OCI-LY3 (cell line): Measurements from ENCODE around the gene MAD2L1BP.

Source experiments
- H2AFZ ChIP-seq: fragments of 200-600, 300-600 bp; shearing (Covaris generic); 2 replicates; pipeline ENCODE4 v1.6.0; 2014; ENCODE audit warnings: antibody characterized with exemption, low read depth, low read length
- H3K27ac ChIP-seq: fragments of 200-600, 300-600 bp; sonication (generic); 2 replicates; pipeline ENCODE4 v1.5.1; 2014; ENCODE audit warnings: mild to moderate bottlenecking, low read length, moderate library complexity, mixed read lengths
- H3K27me3 ChIP-seq: fragments of 200-600, 300-600 bp; sonication (generic); 2 replicates; pipeline ENCODE4 v1.6.1; 2014; ENCODE audit warnings: low read depth, low read length, mixed read lengths
- H3K36me3 ChIP-seq: fragments of 200-600, 300-600 bp; sonication (generic); replicated peaks from 2 replicates; pipeline ENCODE3; 2014; ENCODE audit warnings: low read depth, low read length, mixed read lengths
- H3K4me1 ChIP-seq: fragments of 300-600, 200-600 bp; sonication (generic); 2 replicates; pipeline ENCODE4 v1.6.1; 2014; ENCODE audit warnings: low read length, mixed read lengths
- H3K4me2 ChIP-seq: fragments of 200-600, 300-600 bp; sonication (generic); 2 replicates; pipeline ENCODE4 v1.6.1; 2014; ENCODE audit warnings: low read length, mixed read lengths
- H3K4me3 ChIP-seq: fragments of 300-600, 200-600 bp; sonication (generic); 2 replicates; pipeline ENCODE4 v1.5.1; 2014; ENCODE audit warnings: antibody characterized with exemption, mild to moderate bottlenecking, low read length, moderate library complexity
- H3K79me2 ChIP-seq: fragments of 300-600, 200-600 bp; shearing (Covaris generic); 2 replicates; pipeline ENCODE4 v1.6.1; 2014; ENCODE audit warnings: mild to moderate bottlenecking, low read length, mixed read lengths
- H3K9ac ChIP-seq: fragments of 300-600, 200-600 bp; shearing (Covaris generic); 2 replicates; pipeline ENCODE4 v1.6.0; 2014; ENCODE audit warnings: mild to moderate bottlenecking, low read length, moderate library complexity
- H3K9me3 ChIP-seq: fragments of 200-600, 300-600 bp; shearing (Covaris generic); 2 replicates; pipeline ENCODE4 v1.6.1; 2014; ENCODE audit warnings: low read length, mixed read lengths; ENCODE audit not compliant: insufficient read depth
- H4K20me1 ChIP-seq: fragments of 200-600, 300-600 bp; sonication (generic); 2 replicates; pipeline ENCODE4 v1.6.1; 2016; ENCODE audit warnings: low read length, mixed read lengths; ENCODE audit not compliant: insufficient read depth
- CTCF ChIP-seq: fragments of 200-600, 300-600 bp; sonication (generic); IDR thresholded peaks from 2 replicates; pipeline ENCODE4 v1.5.1; 2014; ENCODE audit warnings: antibody characterized with exemption, low read length, low read depth
- EZH2phosphoT487 ChIP-seq: fragments of 200-600 bp; shearing (Covaris generic); IDR thresholded peaks from 2 replicates; pipeline ENCODE4 v1.6.1; 2018; ENCODE audit warnings: antibody characterized with exemption, mixed run types, low read depth

Gene MAD2L1BP

GRCh38 chr6:43677759-43678158 lies 42.1 kb downstream of the MAD2L1BP start:
- H3K4me1 ChIP-seq = peaks cover 2% of the 10 kb centered on the region
- TF ChIP-seq CTCF = no peak
- TF ChIP-seq EZH2phosphoT487 = no peak
- H3K79me2 ChIP-seq = peaks cover 25% of the 10 kb centered on the region
- H3K27me3 ChIP-seq = no peaks in the 10 kb centered on the region
- no peak overlapping the region for H2AFZ ChIP-seq
- no peak overlapping the region for H3K4me2 ChIP-seq
- H4K20me1 ChIP-seq = peaks cover 39% of the 10 kb centered on the region
- no peak overlapping the region for H3K27ac ChIP-seq
- no peak overlapping the region for H3K9ac ChIP-seq
- H3K36me3 ChIP-seq = peaks cover 83% of the 10 kb centered on the region
- H3K4me3 ChIP-seq = no peak overlapping the region
- no peaks in the 10 kb centered on the region for H3K9me3 ChIP-seq

- H3K27me3 ChIP-seq = no peaks in the 10 kb centered on the region
- peaks cover 45% of the 10 kb centered on the region for H4K20me1 ChIP-seq
- no peak overlapping the region for H3K4me3 ChIP-seq
- no peak overlapping the region for H3K27ac ChIP-seq
- H3K4me2 ChIP-seq = no peak overlapping the region
- TF ChIP-seq EZH2phosphoT487 = no peak
- TF ChIP-seq CTCF = no peak
- no peak overlapping the region for H3K9ac ChIP-seq
- peaks cover 8% of the 10 kb centered on the region for H3K4me1 ChIP-seq
- no peak overlapping the region for H2AFZ ChIP-seq
- peaks cover 31% of the 10 kb centered on the region for H3K79me2 ChIP-seq
- no peaks in the 10 kb centered on the region for H3K9me3 ChIP-seq
- peaks cover 87% of the 10 kb centered on the region for H3K36me3 ChIP-seq
Measured at GRCh38 chr6:43678341-43678740, 42.7 kb downstream of the MAD2L1BP start.

GRCh38 chr6:43679057-43679456 lies 43.4 kb downstream of the MAD2L1BP start:
- no peak for TF ChIP-seq EZH2phosphoT487
- no peak for TF ChIP-seq CTCF
- peaks cover 52% of the 10 kb centered on the region for H4K20me1 ChIP-seq
- H3K4me2 ChIP-seq = no peak overlapping the region
- H3K4me3 ChIP-seq = no peak overlapping the region
- peaks cover 15% of the 10 kb centered on the region for H3K4me1 ChIP-seq
- H3K36me3 ChIP-seq = peaks cover 79% of the 10 kb centered on the region
- H3K79me2 ChIP-seq = peaks cover 38% of the 10 kb centered on the region
- no peaks in the 10 kb centered on the region for H3K9me3 ChIP-seq
- H3K9ac ChIP-seq = no peak overlapping the region
- no peak overlapping the region for H2AFZ ChIP-seq
- H3K27me3 ChIP-seq = no peaks in the 10 kb centered on the region
- no peak overlapping the region for H3K27ac ChIP-seq

- H3K36me3 ChIP-seq = peaks cover 69% of the 10 kb centered on the region
- no peaks in the 10 kb centered on the region for H3K9me3 ChIP-seq
- no peaks in the 10 kb centered on the region for H3K27me3 ChIP-seq
- no peak overlapping the region for H2AFZ ChIP-seq
- peaks cover 55% of the 10 kb centered on the region for H4K20me1 ChIP-seq
- H3K79me2 ChIP-seq = peaks cover 53% of the 10 kb centered on the region
- peaks cover 30% of the 10 kb centered on the region for H3K4me1 ChIP-seq
- H3K9ac ChIP-seq = no peak overlapping the region
- H3K4me2 ChIP-seq = no peak overlapping the region
- no peak overlapping the region for H3K4me3 ChIP-seq
- TF ChIP-seq CTCF = no peak
- TF ChIP-seq EZH2phosphoT487 = no peak
- H3K27ac ChIP-seq = no peak overlapping the region
Measured at GRCh38 chr6:43680308-43681200, 44.9 kb downstream of the MAD2L1BP start.
